GM23338 (cell line): ENCODE data around the gene PAK4.

Source experiments
- EZH2 ChIP-seq: fragments of 200-600 bp; sonication (generic); IDR thresholded peaks from one replicate; pipeline ENCODE4 v1.8.0; 2017; ENCODE audit warnings: antibody characterized with exemption, mild to moderate bottlenecking, low read depth; ENCODE audit not compliant: unreplicated experiment
- NANOG ChIP-seq: IDR thresholded peaks from 2 replicates; pipeline ENCODE4 v1.6.1; 2016; ENCODE audit warnings: antibody characterized with exemption, borderline replicate concordance
- POLR2AphosphoS5 ChIP-seq: IDR thresholded peaks from 2 replicates; pipeline ENCODE4 v1.6.1; 2016; ENCODE audit warnings: antibody characterized with exemption, low read depth
- TF ChIP-seq, protein P1 (sequence below), 2 experiments: fragments of 200-600 bp in 1 of 2; sonication (generic) in 1 of 2; conservative IDR thresholded peaks; 2 replicates each; pipeline versions ENCODE4 v1.5.1 to v1.6.1; 2016 to 2017; ENCODE audit warnings: antibody characterized with exemption in 2 of 2, low read depth in 2 of 2, mild to moderate bottlenecking in 2 of 2, moderate library complexity in 1 of 2

DNA sequence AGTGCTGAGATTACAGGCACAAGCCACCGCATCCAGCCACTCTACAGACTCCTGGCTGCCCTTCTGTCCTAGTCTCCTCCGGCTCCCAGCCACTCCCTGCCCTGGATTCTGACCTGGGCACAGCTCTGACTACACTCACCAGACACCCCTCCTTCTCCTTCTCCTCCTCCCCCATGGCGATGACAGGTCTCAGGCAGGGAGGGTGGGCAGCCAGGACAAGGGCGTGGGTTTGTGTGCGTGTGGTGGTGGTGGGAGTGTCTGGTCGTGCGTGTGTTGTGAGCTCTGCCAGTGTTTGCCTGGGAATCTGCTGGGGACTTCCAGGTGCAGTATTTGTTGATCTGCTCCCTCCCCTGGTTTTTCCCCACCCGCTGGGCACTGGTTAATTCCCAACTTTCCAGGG is 68.2 kb downstream of the PAK4 start:
- TF ChIP-seq, protein P1, sequence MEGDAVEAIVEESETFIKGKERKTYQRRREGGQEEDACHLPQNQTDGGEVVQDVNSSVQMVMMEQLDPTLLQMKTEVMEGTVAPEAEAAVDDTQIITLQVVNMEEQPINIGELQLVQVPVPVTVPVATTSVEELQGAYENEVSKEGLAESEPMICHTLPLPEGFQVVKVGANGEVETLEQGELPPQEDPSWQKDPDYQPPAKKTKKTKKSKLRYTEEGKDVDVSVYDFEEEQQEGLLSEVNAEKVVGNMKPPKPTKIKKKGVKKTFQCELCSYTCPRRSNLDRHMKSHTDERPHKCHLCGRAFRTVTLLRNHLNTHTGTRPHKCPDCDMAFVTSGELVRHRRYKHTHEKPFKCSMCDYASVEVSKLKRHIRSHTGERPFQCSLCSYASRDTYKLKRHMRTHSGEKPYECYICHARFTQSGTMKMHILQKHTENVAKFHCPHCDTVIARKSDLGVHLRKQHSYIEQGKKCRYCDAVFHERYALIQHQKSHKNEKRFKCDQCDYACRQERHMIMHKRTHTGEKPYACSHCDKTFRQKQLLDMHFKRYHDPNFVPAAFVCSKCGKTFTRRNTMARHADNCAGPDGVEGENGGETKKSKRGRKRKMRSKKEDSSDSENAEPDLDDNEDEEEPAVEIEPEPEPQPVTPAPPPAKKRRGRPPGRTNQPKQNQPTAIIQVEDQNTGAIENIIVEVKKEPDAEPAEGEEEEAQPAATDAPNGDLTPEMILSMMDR (conservative IDR thresholded peaks at IDR 0.05; ENCODE audit: low read depth in 2 of 2): no peak
- TF ChIP-seq EZH2 (no peak), POLR2AphosphoS5 (no peak), NANOG (no peak)
